ENCODE data around the gene SERPINB4. TPM values are rescaled to one million over a fixed set of nuclear protein-coding genes. Genes with fewer than 3 reads are reported as not detected.
"Not testable (repeated sequence)": the region's sequence is repeated elsewhere in the genome, so short reads cannot be mapped to it uniquely, and the experiment has no call there.

SERPINB4 gene
- total RNA-seq, 1 experiment from 2014 or later, result not detected

DNA sequence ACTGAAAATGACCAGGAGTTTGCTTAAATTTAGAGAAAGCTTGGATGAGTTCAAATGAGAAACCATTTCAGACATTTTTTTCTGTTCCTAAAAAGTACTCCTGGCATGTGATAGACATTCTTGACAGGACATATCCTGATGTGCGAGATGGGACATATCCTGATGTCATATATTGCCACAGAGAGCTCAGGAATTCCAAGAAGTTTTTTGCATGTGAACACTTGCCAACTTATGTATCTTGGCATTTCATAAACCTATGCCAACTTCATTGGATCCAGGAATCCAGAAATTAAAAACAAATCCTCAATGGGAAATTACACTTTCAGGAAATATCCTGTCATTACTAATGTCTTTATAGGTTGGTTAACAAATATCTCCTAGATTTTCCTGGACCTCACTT is 20.5 kb upstream of the SERPINB4 start:
- POLR2A ChIA-PET, result interaction anchor here (0.9 to 1.5 kb wide), 4 partner anchors 9 to 77 kb away, joined by 3 to 8 read pairs (median 4); no protein-coding TSS in a partner anchor
- peak; percentile 47 for DNase-seq (ENCODE audit: unreplicated experiment)
- Mint-ChIP-seq H3K4me1 (ENCODE audit: insufficient read depth, unreplicated experiment) (peaks cover 14% of the 10 kb centered on the region), H3K27ac (ENCODE audit: low read depth, unreplicated experiment) (no peak overlapping the region), H3K4me3 (ENCODE audit: unreplicated experiment) (no peak overlapping the region), H3K27me3 (ENCODE audit: insufficient read depth, unreplicated experiment) (no peaks in the 10 kb centered on the region), H3K9me3 (ENCODE audit: unreplicated experiment) (peaks cover 14% of the 10 kb centered on the region), H3K36me3 (ENCODE audit: insufficient read depth, unreplicated experiment) (no peaks in the 10 kb centered on the region)
- intact Hi-C loops (cut with micrococcal nuclease), result no loop called here
- BruUV-seq (replicated peaks), result no TSS peak
- TF ChIP-seq, protein P1, sequence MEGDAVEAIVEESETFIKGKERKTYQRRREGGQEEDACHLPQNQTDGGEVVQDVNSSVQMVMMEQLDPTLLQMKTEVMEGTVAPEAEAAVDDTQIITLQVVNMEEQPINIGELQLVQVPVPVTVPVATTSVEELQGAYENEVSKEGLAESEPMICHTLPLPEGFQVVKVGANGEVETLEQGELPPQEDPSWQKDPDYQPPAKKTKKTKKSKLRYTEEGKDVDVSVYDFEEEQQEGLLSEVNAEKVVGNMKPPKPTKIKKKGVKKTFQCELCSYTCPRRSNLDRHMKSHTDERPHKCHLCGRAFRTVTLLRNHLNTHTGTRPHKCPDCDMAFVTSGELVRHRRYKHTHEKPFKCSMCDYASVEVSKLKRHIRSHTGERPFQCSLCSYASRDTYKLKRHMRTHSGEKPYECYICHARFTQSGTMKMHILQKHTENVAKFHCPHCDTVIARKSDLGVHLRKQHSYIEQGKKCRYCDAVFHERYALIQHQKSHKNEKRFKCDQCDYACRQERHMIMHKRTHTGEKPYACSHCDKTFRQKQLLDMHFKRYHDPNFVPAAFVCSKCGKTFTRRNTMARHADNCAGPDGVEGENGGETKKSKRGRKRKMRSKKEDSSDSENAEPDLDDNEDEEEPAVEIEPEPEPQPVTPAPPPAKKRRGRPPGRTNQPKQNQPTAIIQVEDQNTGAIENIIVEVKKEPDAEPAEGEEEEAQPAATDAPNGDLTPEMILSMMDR (IDR thresholded peaks at IDR 0.05; ENCODE audit: unreplicated experiment), result no peak
- CTCF ChIA-PET, result interaction anchor here (0.6 to 2.0 kb wide), 5 partner anchors 11 to 147 kb away, joined by 3 to 7 read pairs (median 5); no protein-coding TSS in a partner anchor

DNA sequence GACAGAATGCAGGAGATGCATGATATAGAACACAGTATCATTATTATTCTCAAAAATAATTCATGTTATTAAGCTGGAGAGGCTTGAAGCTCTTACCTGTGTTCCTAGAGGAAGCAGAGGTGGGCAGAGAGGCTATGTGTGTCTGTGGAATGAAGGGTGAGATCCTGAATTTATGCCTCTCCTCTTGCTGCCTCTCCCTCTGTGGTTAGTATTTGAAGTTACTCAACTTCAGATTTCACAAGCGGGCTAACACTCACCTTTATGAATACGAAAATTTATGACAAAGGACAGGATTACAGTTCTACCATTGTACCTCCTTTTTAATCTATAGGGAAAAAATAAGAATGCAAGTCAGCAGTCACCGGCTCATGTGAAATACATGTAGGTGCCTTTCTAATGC is 17.7 kb upstream of the SERPINB4 start, which contains the start of gene SERPINB3:
SERPINB3 (minus strand) TSS at position 144 of the 400 bp plus-strand sequence. CDS start 677 bp downstream, outside the sequence.
- intact Hi-C loops (cut with micrococcal nuclease); H3K36me3 Mint-ChIP-seq (ENCODE audit: insufficient read depth, unreplicated experiment); POLR2A ChIA-PET; H3K9me3 Mint-ChIP-seq (ENCODE audit: unreplicated experiment); CTCF ChIA-PET; H3K27ac Mint-ChIP-seq (ENCODE audit: low read depth, unreplicated experiment); H3K27me3 Mint-ChIP-seq (ENCODE audit: insufficient read depth, unreplicated experiment); BruUV-seq (replicated peaks); H3K4me3 Mint-ChIP-seq (ENCODE audit: unreplicated experiment): not testable (repeated sequence)
- peaks cover 22% of the 10 kb centered on the region for H3K4me1 Mint-ChIP-seq (ENCODE audit: insufficient read depth, unreplicated experiment)
- DNase-seq (ENCODE audit: unreplicated experiment), result peak; percentile 61

DNA sequence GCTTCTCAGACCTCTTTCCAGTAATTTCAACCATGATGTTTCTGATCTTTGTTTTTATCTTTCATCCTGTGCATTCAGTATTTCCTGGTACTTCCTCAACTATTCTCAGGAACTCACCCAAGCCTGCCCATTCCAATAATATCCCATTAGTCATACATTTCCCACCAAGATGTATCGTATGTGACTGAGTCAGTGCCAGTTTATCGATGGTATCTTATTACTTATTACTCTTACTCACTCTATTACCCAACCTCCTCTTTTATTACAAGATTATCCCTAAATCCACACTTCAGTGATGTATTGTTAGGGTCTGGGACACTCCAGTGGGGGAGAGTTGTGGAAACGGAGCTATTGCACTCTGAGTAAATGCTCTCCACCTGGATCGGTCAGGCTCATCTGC is 14.9 kb upstream of the SERPINB4 start:
- BruUV-seq (replicated peaks); H3K27ac Mint-ChIP-seq (ENCODE audit: low read depth, unreplicated experiment); CTCF ChIA-PET; H3K9me3 Mint-ChIP-seq (ENCODE audit: unreplicated experiment); intact Hi-C loops (cut with micrococcal nuclease); H3K27me3 Mint-ChIP-seq (ENCODE audit: insufficient read depth, unreplicated experiment); H3K4me3 Mint-ChIP-seq (ENCODE audit: unreplicated experiment); H3K36me3 Mint-ChIP-seq (ENCODE audit: insufficient read depth, unreplicated experiment): not testable (repeated sequence)
- peaks cover 12% of the 10 kb centered on the region for H3K4me1 Mint-ChIP-seq (ENCODE audit: insufficient read depth, unreplicated experiment)
- POLR2A ChIA-PET, result interaction anchor here (1.1 kb wide), 1 partner anchor 312 kb away, joined by 3 read pairs; no protein-coding TSS in a partner anchor
- DNase-seq (ENCODE audit: unreplicated experiment), result peak; percentile 40

DNA sequence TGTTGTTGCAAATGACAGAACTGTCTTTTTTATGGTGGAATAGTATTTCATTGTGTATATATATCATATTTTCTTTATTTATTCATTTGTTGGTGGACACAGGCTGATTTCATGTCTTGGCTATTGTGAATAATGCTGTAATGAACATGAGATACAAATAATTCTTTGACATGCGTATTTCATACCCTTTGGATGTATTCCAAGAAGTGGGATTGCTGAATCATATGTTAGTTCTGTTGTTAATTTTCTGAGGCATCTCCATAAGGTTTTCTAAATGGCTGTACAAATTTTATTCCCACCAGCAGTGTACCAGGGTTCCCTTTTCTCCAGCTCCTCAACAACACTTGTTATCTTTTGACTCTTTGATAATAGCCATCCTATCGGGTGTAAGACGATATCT is 6.2 kb upstream of the SERPINB4 start:
- H3K4me1 Mint-ChIP-seq (ENCODE audit: insufficient read depth, unreplicated experiment), result peaks cover 11% of the 10 kb centered on the region
- intact Hi-C loops (cut with micrococcal nuclease); H3K4me3 Mint-ChIP-seq (ENCODE audit: unreplicated experiment); BruUV-seq (replicated peaks); H3K27ac Mint-ChIP-seq (ENCODE audit: low read depth, unreplicated experiment); H3K9me3 Mint-ChIP-seq (ENCODE audit: unreplicated experiment); H3K36me3 Mint-ChIP-seq (ENCODE audit: insufficient read depth, unreplicated experiment); H3K27me3 Mint-ChIP-seq (ENCODE audit: insufficient read depth, unreplicated experiment): not testable (repeated sequence)
- DNase-seq (ENCODE audit: unreplicated experiment), result peak; percentile 38
- CTCF ChIA-PET, result interaction anchor here (0.5 to 0.7 kb wide), 2 partner anchors 155 to 196 kb away, joined by 3 read pairs; no protein-coding TSS in a partner anchor
- POLR2A ChIA-PET, result interaction anchor here (0.6 to 1.2 kb wide), 3 partner anchors 59 to 64 kb away, joined by 3 to 4 read pairs (median 3); no protein-coding TSS in a partner anchor

DNA sequence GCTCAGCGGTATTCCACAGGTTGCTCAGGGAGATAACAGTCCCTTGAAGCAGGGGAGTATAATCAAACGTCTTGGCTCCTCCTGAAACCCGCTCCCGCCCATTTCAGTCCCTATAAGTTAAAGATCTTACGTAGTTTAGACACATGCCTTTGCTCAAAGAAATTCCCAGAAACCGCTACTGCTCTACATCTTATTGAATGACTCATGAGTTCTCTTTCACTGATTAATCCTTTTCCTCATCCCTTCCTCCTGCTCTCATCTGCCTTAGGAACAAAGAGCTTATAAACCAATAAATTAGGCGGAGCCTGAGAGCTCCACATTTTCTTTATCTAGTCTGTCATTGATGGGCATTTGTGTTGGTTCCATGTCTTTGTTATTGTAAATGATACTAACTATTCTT is 4.2 kb upstream of the SERPINB4 start:
- no peak overlapping the region for H3K27ac Mint-ChIP-seq (ENCODE audit: low read depth, unreplicated experiment)
- intact Hi-C loops (cut with micrococcal nuclease), result no loop called here

More for the DNA sequence above, 4.2 kb upstream of the SERPINB4 start:
- CTCF ChIA-PET, result no interaction called here
- Mint-ChIP-seq H3K4me3 (ENCODE audit: unreplicated experiment) (no peak overlapping the region), H3K4me1 (ENCODE audit: insufficient read depth, unreplicated experiment) (peaks cover 11% of the 10 kb centered on the region), H3K9me3 (ENCODE audit: unreplicated experiment) (no peaks in the 10 kb centered on the region), H3K27me3 (ENCODE audit: insufficient read depth, unreplicated experiment) (no peaks in the 10 kb centered on the region), H3K36me3 (ENCODE audit: insufficient read depth, unreplicated experiment) (no peaks in the 10 kb centered on the region)
- TF ChIP-seq, protein P1 (IDR thresholded peaks at IDR 0.05; ENCODE audit: unreplicated experiment), result no peak
- DNase-seq (ENCODE audit: unreplicated experiment), result peak; percentile 62
- BruUV-seq (replicated peaks), result no TSS peak
- POLR2A ChIA-PET, result interaction anchor here (0.6 to 0.7 kb wide), 3 partner anchors 39 to 1148 kb away, joined by 3 read pairs; no protein-coding TSS in a partner anchor
